HG03175 (cell line): Measurements from ENCODE around the gene VPS52.

Experiments
- ATAC-seq: cut with Tn5 transposase; IDR thresholded peaks from one replicate; pipeline ENCODE4 v1.9.1; 2021; ENCODE audit warnings: mild to moderate bottlenecking, moderate library complexity; ENCODE audit not compliant: unreplicated experiment

VPS52 gene

GRCh38 chr6:33212857-33213165, 58.9 kb downstream of the VPS52 start:
- ATAC-seq = no peak

GRCh38 chr6:33211666-33212422, 59.8 kb downstream of the VPS52 start:
- ATAC-seq = no peak

GRCh38 chr6:33211136-33211535, 60.5 kb downstream of the VPS52 start:
- no peak for ATAC-seq

GRCh38 chr6:33209856-33210255, 61.8 kb downstream of the VPS52 start:
- ATAC-seq = no peak

- no peak for ATAC-seq
These were observed 63.3 kb downstream of the VPS52 start, which contains the start of gene RING1 for GRCh38 chr6:33208091-33208967. RING1 (plus strand) TSS chr6:33208500; CDS start chr6:33208823, 323 bp downstream.

- ATAC-seq = no peak
These were observed 64.1 kb downstream of the VPS52 start for GRCh38 chr6:33207552-33208090.

GRCh38 chr6:33206864-33207551, 64.7 kb downstream of the VPS52 start:
- no peak for ATAC-seq

GRCh38 chr6:33206027-33206863, 65.4 kb downstream of the VPS52 start:
- no peak for ATAC-seq

GRCh38 chr6:33205191-33206026, 66.3 kb downstream of the VPS52 start:
- no peak for ATAC-seq

- ATAC-seq = peak; percentile 58
These were observed 67.1 kb downstream of the VPS52 start, which contains the start of gene HSD17B8 for GRCh38 chr6:33204415-33205190. HSD17B8 (plus strand) TSS chr6:33204655; CDS start chr6:33204669, 14 bp downstream.

GRCh38 chr6:33204165-33204414, 67.6 kb downstream of the VPS52 start:
- no peak for ATAC-seq

GRCh38 chr6:33203443-33204164, 68.1 kb downstream of the VPS52 start:
- no peak for ATAC-seq

GRCh38 chr6:33202799-33203198, 68.9 kb downstream of the VPS52 start:
- ATAC-seq = no peak

GRCh38 chr6:33201935-33202334, 69.7 kb downstream of the VPS52 start:
- ATAC-seq = no peak

- no peak for ATAC-seq
These were observed 70.5 kb downstream of the VPS52 start for GRCh38 chr6:33201147-33201545.
